HL-60/S4 treated with phorbol 12-myristate 13-acetate at 8.2 ng/mL for 4 days and 3 days (cell line): ENCODE results near the gene SERPINA9.
"Not testable (repeated sequence)": the region's sequence is repeated elsewhere in the genome, so short reads cannot be mapped to it uniquely, and the experiment has no call there.

Source experiments
- in situ Hi-C: fragments of 300-500 bp; cut with MboI; formaldehyde crosslinking; loops from 2 replicates; pipeline ENCODE4 v1.15.0; 2022; ENCODE audit warnings: low sequenced_read_pairs

Gene SERPINA9

GRCh38 chr14:94486883-94487282 lies 10.9 kb upstream of the SERPINA9 start:
- in situ Hi-C loops = no loop called here

GRCh38 chr14:94485944-94486841 lies 10.2 kb upstream of the SERPINA9 start:
- in situ Hi-C loops = no loop called here

- in situ Hi-C loops = no loop called here
Observed at GRCh38 chr14:94484481-94484880, 8.5 kb upstream of the SERPINA9 start.

DNA sequence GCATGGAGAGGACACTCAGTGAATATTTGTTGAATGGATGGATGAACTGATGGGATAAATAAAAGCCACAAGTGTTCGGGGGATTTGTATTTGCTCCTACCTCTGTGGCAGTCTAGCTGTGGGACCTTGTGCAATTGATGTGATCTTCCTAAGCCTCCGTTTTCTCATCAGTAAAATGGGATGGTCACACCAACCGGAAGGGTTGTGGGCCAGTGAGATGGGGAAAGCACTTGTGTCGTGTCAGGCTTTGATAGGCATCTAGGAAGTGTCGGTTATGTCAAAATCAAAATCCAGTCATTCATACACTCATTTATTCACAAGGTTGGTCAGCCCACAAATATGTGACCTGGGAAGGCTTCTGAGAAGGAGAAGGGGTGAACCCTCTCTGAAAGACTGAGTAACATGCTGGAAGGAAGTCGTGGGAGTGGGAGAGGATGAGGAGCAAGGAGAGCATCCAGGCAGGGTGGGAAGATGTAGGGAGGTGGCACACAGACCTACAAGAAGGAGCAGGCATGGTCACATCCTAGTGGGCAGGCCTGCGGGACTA lies 7.8 kb upstream of the SERPINA9 start:
- in situ Hi-C loops = no loop called here

- in situ Hi-C loops = no loop called here
Observed at GRCh38 chr14:94483071-94483451, 7.1 kb upstream of the SERPINA9 start.

DNA sequence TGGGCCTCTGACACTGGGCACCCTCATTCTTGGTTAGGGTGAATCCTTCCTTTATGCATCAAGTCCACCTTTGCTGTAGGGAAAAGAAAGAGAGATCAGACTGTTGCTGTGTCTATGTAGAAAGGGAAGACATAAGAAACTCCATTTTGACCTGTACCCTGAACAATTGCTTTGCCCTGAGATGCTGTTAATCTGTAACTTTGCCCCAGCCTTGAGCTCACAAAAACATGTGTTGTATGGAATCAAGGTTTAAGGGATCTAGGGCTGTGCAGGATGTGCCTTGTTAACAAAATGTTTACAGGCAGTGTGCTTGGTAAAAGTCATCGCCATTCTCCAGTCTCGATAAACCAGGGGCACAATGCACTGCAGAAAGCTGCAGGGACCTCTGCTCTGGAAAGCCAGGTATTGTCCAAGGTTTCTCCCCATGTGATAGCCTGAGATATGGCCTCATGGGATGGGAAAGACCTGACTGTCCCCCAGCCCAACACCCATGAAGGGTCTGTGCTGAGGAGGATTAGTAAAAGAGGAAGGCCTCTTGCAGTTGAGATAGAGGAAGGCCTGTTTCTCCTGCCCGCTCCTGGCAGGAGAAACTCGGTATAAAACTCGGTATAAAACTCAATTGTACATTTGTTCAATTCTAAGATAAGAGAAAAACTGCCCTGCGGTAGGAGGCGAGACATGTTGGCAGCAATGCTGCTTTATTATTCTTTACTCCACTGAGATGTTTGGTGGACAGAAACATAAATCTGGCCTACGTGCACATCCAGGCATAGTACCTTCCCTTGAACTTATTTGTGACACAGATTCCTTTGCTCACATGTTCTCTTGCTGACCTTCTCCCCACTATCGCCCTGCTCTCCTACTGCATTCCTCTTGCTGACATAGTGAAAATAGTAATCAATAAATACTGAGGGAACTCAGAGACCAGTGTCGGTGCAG lies 6.4 kb upstream of the SERPINA9 start:
- in situ Hi-C loops = not testable (repeated sequence)

GRCh38 chr14:94481468-94482131 lies 5.6 kb upstream of the SERPINA9 start:
- in situ Hi-C loops = no loop called here

GRCh38 chr14:94480809-94481208 lies 4.8 kb upstream of the SERPINA9 start:
- in situ Hi-C loops = no loop called here

DNA sequence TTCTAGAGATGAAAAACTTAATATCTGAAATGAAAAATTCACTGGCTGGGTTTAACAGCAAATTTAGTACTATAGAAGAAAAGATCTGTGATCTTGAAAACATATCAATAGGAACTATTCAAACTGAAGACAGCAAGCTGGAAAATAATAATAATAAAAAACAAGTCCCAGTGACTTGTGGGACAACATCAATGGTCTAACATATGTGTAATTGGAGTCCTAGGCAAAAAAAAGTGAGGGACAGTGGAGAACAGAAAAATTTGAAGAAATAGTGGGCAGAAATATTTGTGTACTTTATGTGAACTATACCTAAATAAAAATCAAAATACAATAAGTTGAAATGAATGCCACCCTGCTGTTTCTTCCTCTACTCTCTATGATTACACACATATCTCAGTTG lies 2.4 kb upstream of the SERPINA9 start:
- in situ Hi-C loops = no loop called here

GRCh38 chr14:94474581-94475031 lies 1.4 kb downstream of the SERPINA9 start:
- in situ Hi-C loops = no loop called here

- in situ Hi-C loops = no loop called here
Observed at GRCh38 chr14:94473666-94474410, 2.2 kb downstream of the SERPINA9 start.

DNA sequence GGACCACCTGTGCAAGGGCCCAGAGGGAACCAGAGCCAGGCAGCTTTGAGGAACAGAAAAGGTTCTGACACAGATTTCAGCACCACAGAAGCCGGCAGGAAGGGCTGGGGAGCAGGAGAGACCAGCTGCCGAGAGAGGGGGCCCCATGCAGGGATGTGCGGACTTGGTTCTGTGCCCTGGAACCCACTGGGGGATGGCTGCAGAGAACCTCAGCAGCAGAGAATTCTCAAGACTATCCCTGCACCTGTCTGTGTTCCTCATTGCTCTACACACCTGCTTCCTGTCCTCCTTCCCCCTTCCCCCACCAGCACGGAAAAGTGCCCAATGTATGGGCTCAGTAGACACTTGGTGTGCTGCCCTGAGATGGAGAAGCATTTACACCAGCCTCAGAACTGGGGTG lies 3.2 kb downstream of the SERPINA9 start:
- in situ Hi-C loops = no loop called here

DNA sequence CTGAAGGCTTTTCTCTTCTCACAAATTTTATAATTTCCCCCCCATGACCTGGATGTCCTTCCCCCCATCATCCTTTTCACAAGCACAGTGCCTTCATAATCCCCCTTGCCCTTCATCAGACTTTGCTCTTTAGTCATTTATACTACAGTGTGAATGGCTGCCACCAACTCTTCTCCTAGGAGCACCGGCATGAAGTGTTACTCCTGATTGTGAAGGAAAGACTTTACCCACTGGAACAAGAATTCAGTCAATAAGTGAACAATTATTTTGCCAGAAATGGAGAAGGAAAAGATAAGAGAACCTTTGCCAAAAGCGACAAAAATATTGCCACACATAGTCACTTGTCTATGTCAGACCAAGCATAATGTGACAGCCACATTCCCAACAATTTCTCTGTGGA lies 5.0 kb downstream of the SERPINA9 start:
- in situ Hi-C loops = no loop called here

GRCh38 chr14:94470311-94470710 lies 5.7 kb downstream of the SERPINA9 start:
- in situ Hi-C loops = no loop called here

DNA sequence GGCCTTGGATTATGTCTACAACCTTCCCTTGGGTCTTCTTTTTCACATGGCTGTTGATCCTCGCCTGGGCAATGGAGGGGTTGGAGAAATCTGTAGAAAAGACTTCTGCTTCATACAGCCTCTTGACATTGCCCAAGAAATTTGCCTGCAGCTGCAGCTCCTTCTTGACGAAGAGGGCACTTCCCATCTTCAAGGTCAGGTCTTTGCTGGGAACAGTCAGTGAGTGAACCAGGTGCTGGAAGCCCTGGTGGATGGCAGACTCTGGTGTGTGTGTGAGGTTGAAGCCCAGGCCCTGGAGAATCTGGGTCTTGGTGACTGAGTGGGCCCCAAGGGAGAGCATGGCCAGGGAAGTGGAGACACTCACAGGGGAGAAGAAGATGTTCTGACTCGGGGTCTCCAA lies 6.7 kb downstream of the SERPINA9 start:
- in situ Hi-C loops = no loop called here

DNA sequence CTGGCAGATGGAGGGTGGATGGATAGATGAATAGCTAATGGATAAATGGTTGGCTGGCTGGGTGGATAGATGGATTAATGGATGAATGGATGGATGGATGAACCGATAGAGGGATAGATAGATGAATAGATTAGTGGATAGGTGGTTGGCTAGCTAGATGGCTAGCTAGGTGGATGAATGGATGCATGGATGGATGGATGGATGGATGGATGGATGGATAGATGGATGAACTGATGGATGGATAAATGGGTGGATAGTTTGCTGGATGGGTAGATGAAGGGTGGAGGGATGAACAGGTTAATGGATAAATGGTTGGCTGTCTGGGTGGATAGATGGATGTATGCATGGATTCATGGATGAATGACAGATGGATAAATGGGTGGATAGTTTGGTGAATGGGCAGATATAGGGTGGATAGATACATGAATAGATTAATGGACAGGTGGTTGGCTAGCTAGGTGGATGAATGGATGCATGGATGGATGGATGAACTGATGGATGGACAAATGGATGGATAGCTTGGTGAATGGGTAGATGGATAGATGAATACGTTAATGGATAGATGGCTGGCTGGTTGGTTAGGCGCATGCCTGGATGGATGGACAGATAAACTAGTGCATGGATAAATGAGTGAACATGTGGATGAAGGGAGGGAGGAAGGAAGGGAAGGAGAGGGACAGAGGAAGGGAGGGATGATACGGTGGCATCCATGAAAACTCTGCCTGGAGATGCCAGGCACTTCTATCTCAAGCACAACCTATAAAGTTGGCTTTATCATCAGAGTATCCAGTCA lies 8.1 kb downstream of the SERPINA9 start:
- in situ Hi-C loops = no loop called here

GRCh38 chr14:94466706-94467370 lies 9.2 kb downstream of the SERPINA9 start:
- in situ Hi-C loops = no loop called here

- in situ Hi-C loops = no loop called here
Observed at GRCh38 chr14:94465042-94465441, 11.0 kb downstream of the SERPINA9 start.

GRCh38 chr14:94464290-94464689 lies 11.7 kb downstream of the SERPINA9 start:
- in situ Hi-C loops = no loop called here
